Fibroblast of lung (primary cell): ENCODE measurements around the gene CDC42EP5.
"Not testable (repeated sequence)": the region's sequence is repeated elsewhere in the genome, so short reads cannot be mapped to it uniquely, and the experiment has no call there.

Source experiments
- EZH2 ChIP-seq: IDR thresholded peaks from 2 replicates; pipeline ENCODE4 v1.5.1; 2012; ENCODE audit warnings: low read length, control low read depth, mild to moderate bottlenecking; ENCODE audit errors: missing control alignments
- TF ChIP-seq, protein P1 (sequence below), 2 donors: IDR thresholded peaks in 1 of 2; conservative IDR thresholded peaks in 1 of 2; 1 replicate in 1 of 2; 2 replicates in 1 of 2; pipeline ENCODE4 v1.5.1; 2011 to 2012; ENCODE audit warnings: low read length in 2 of 2, control low read depth in 1 of 2, inconsistent platforms in 1 of 2, low read depth in 1 of 2, mild to moderate bottlenecking in 1 of 2

DNA sequence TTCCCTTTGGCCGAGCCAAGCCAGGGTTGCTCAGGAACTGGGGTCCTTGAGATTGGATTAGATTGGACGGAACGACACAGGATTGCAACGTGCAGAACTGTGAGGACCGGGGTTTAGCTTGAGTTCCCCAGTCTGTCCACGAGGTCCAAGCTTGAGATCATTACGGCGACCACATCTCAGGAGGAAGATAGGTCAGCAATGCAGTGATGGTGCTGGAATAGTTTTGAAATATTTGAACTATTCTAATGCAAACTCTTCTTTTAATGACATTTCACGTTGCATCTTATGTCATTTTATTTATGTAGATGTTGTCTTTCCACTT lies 25.3 kb upstream of the CDC42EP5 start:
- not testable (repeated sequence) for TF ChIP-seq EZH2
- TF ChIP-seq, protein P1, sequence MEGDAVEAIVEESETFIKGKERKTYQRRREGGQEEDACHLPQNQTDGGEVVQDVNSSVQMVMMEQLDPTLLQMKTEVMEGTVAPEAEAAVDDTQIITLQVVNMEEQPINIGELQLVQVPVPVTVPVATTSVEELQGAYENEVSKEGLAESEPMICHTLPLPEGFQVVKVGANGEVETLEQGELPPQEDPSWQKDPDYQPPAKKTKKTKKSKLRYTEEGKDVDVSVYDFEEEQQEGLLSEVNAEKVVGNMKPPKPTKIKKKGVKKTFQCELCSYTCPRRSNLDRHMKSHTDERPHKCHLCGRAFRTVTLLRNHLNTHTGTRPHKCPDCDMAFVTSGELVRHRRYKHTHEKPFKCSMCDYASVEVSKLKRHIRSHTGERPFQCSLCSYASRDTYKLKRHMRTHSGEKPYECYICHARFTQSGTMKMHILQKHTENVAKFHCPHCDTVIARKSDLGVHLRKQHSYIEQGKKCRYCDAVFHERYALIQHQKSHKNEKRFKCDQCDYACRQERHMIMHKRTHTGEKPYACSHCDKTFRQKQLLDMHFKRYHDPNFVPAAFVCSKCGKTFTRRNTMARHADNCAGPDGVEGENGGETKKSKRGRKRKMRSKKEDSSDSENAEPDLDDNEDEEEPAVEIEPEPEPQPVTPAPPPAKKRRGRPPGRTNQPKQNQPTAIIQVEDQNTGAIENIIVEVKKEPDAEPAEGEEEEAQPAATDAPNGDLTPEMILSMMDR (conservative IDR thresholded peaks at IDR 0.05 in 1 of 2, IDR thresholded peaks at IDR 0.05 in 1 of 2; ENCODE audit: low read depth in 1 of 2, low read length in 2 of 2), result not testable (repeated sequence)
